ENCODE data around the gene ALKBH6.
"Not testable (repeated sequence)": the region's sequence is repeated elsewhere in the genome, so short reads cannot be mapped to it uniquely, and the experiment has no call there.

The ALKBH6 gene

GRCh38 chr19:35996777-35997176, 17.2 kb downstream of the ALKBH6 start:
- DNase-seq (ENCODE audit: low read depth) = no peak
- no peak overlapping the region for H3K4me3 ChIP-seq (ENCODE audit: low read depth, low read length)

GRCh38 chr19:35995048-35995993, 18.7 kb downstream of the ALKBH6 start, which contains the start of gene SDHAF1:
SDHAF1 (plus strand) TSS chr19:35995188; CDS start chr19:35995275, 87 bp downstream.
- DNase-seq (ENCODE audit: low read depth) = peak; percentile 63
- peak within 1 kb of the TSS; percentile 85 for H3K4me3 ChIP-seq (ENCODE audit: low read depth, low read length)

GRCh38 chr19:35993923-35994598, 20.0 kb downstream of the ALKBH6 start:
- peak overlapping the region; percentile 85 for H3K4me3 ChIP-seq (ENCODE audit: low read depth, low read length)
- DNase-seq (ENCODE audit: low read depth) = no peak

- no peak for DNase-seq (ENCODE audit: low read depth)
- H3K4me3 ChIP-seq (ENCODE audit: low read depth, low read length) = no peak overlapping the region
Measured at GRCh38 chr19:35992907-35993765, 20.9 kb downstream of the ALKBH6 start.

GRCh38 chr19:35991731-35992450, 22.1 kb downstream of the ALKBH6 start:
- DNase-seq (ENCODE audit: low read depth) = no peak
- H3K4me3 ChIP-seq (ENCODE audit: low read depth, low read length) = no peak overlapping the region

GRCh38 chr19:35990771-35991730, 23.0 kb downstream of the ALKBH6 start:
- no peak for DNase-seq (ENCODE audit: low read depth)

GRCh38 chr19:35990156-35990555, 23.9 kb downstream of the ALKBH6 start:
- no peak for DNase-seq (ENCODE audit: low read depth)
- H3K4me3 ChIP-seq (ENCODE audit: low read depth, low read length) = no peak overlapping the region

More at GRCh38 chr19:35990771-35991730, 23.0 kb downstream of the ALKBH6 start:
- H3K4me3 ChIP-seq (ENCODE audit: low read depth, low read length) = no peak overlapping the region

- H3K4me3 ChIP-seq (ENCODE audit: low read depth, low read length) = no peak overlapping the region
- DNase-seq (ENCODE audit: low read depth) = no peak
Measured at GRCh38 chr19:35988824-35989223, 25.2 kb downstream of the ALKBH6 start.

GRCh38 chr19:35987571-35987896, 26.5 kb downstream of the ALKBH6 start:
- H3K4me3 ChIP-seq (ENCODE audit: low read depth, low read length) = peak overlapping the region; percentile 38
- DNase-seq (ENCODE audit: low read depth) = no peak

GRCh38 chr19:35986664-35987570, 27.1 kb downstream of the ALKBH6 start:
- H3K4me3 ChIP-seq (ENCODE audit: low read depth, low read length) = peak overlapping the region; percentile 38
- DNase-seq (ENCODE audit: low read depth) = no peak

GRCh38 chr19:35986111-35986510, 27.9 kb downstream of the ALKBH6 start:
- H3K4me3 ChIP-seq (ENCODE audit: low read depth, low read length) = no peak overlapping the region
- no peak for DNase-seq (ENCODE audit: low read depth)

- DNase-seq (ENCODE audit: low read depth) = no peak
- no peak overlapping the region for H3K4me3 ChIP-seq (ENCODE audit: low read depth, low read length)
Measured at GRCh38 chr19:35983177-35983576, 30.8 kb downstream of the ALKBH6 start.

- DNase-seq (ENCODE audit: low read depth); H3K4me3 ChIP-seq (ENCODE audit: low read depth, low read length): not testable (repeated sequence)
Measured at GRCh38 chr19:35980997-35981396, 33.0 kb downstream of the ALKBH6 start.

- no peak for DNase-seq (ENCODE audit: low read depth)
- no peak overlapping the region for H3K4me3 ChIP-seq (ENCODE audit: low read depth, low read length)
Measured at GRCh38 chr19:35978832-35979365, 35.1 kb downstream of the ALKBH6 start.

GRCh38 chr19:35978271-35978670, 35.7 kb downstream of the ALKBH6 start:
- no peak for DNase-seq (ENCODE audit: low read depth)
- no peak overlapping the region for H3K4me3 ChIP-seq (ENCODE audit: low read depth, low read length)

- H3K4me3 ChIP-seq (ENCODE audit: low read depth, low read length) = no peak overlapping the region
- DNase-seq (ENCODE audit: low read depth) = no peak
Measured at GRCh38 chr19:35977446-35978222, 36.4 kb downstream of the ALKBH6 start.
